H9 (cell line): ENCODE data around the gene TDRD3. TPM values are rescaled to one million over a fixed set of nuclear protein-coding genes. Genes with fewer than 3 reads are reported as not detected.

ENCODE experiments used
- DNase-seq: peaks from one replicate; pipeline ENCODE4 v3.0.0-alpha.2; 2017
- H2AFZ ChIP-seq: one replicate; pipeline ENCODE4 v1.6.1; 2013; ENCODE audit warnings: mild to moderate bottlenecking, low read length, control low read depth, moderate library complexity
- H2AK5ac ChIP-seq: 2 replicates; pipeline ENCODE4 v1.6.1; 2013; ENCODE audit warnings: low read length, control low read depth, mixed read lengths; ENCODE audit not compliant: insufficient read length
- H2BK120ac ChIP-seq: one replicate; pipeline ENCODE4 v1.6.1; 2013; ENCODE audit warnings: low read depth, mild to moderate bottlenecking, low read length, control low read depth, inconsistent platforms; ENCODE audit not compliant: poor library complexity, severe bottlenecking
- H2BK12ac ChIP-seq: 2 replicates; pipeline ENCODE4 v1.6.1; 2013; ENCODE audit warnings: low read length, control low read depth, mixed read lengths, low read depth; ENCODE audit not compliant: insufficient read length
- H2BK15ac ChIP-seq: 2 replicates; pipeline ENCODE4 v1.6.1; 2013; ENCODE audit warnings: low read depth, low read length, control low read depth
- H2BK20ac ChIP-seq: one replicate; pipeline ENCODE4 v1.6.1; 2013; ENCODE audit warnings: low read depth, mild to moderate bottlenecking, low read length, control low read depth, inconsistent platforms; ENCODE audit not compliant: poor library complexity, severe bottlenecking
- H2BK5ac ChIP-seq: 2 replicates; pipeline ENCODE4 v1.6.1; 2013; ENCODE audit warnings: low read length, control low read depth, mixed read lengths; ENCODE audit not compliant: insufficient read length
- H3K14ac ChIP-seq: 2 replicates; pipeline ENCODE4 v1.6.1; 2013; ENCODE audit warnings: low read length, control low read depth; ENCODE audit not compliant: insufficient read depth
- H3K18ac ChIP-seq: 2 replicates; pipeline ENCODE4 v1.6.1; 2013; ENCODE audit warnings: low read depth, mild to moderate bottlenecking, mixed read lengths, low read length, control low read depth; ENCODE audit not compliant: insufficient read length
- H3K23ac ChIP-seq: 2 replicates; pipeline ENCODE4 v1.6.1; 2013; ENCODE audit warnings: low read length, control low read depth, mixed read lengths, low read depth; ENCODE audit not compliant: insufficient read length
- H3K23me2 ChIP-seq: 2 replicates; pipeline ENCODE4 v1.6.1; 2013; ENCODE audit warnings: low read depth, mild to moderate bottlenecking, mixed read lengths, low read length, control low read depth; ENCODE audit not compliant: insufficient read length, poor library complexity, severe bottlenecking
- H3K27ac ChIP-seq: 2 replicates; pipeline ENCODE4 v1.5.1; 2013; ENCODE audit warnings: low read length, control low read depth, mixed read lengths, low read depth; ENCODE audit not compliant: insufficient read length
- H3K27me3 ChIP-seq: 2 replicates; pipeline ENCODE4 v1.6.1; 2013; ENCODE audit warnings: low read length, control low read depth, inconsistent platforms; ENCODE audit not compliant: insufficient read depth
- H3K4ac ChIP-seq: 2 replicates; pipeline ENCODE4 v1.6.1; 2013; ENCODE audit warnings: low read depth, mild to moderate bottlenecking, control low read depth, inconsistent platforms, low read length, moderate library complexity
- H3K4me1 ChIP-seq: 2 replicates; pipeline ENCODE4 v1.6.1; 2013; ENCODE audit warnings: low read length, control low read depth, inconsistent platforms; ENCODE audit not compliant: insufficient read depth
- H3K4me2 ChIP-seq: 2 replicates; pipeline ENCODE4 v1.6.1; 2013; ENCODE audit warnings: low read length, control low read depth, mixed read lengths; ENCODE audit not compliant: insufficient read length, insufficient read depth
- H3K56ac ChIP-seq: 2 replicates; pipeline ENCODE4 v1.6.1; 2013; ENCODE audit warnings: low read depth, mild to moderate bottlenecking, mixed read lengths, low read length, control low read depth; ENCODE audit not compliant: insufficient read length
- H3K79me1 ChIP-seq: 2 replicates; pipeline ENCODE4 v1.6.1; 2013; ENCODE audit warnings: low read depth, mild to moderate bottlenecking, moderate library complexity, low read length, control low read depth, inconsistent platforms; ENCODE audit not compliant: insufficient read depth, poor library complexity, severe bottlenecking
- H3K79me2 ChIP-seq: 2 replicates; pipeline ENCODE4 v1.6.1; 2013; ENCODE audit warnings: low read length, control low read depth, inconsistent platforms; ENCODE audit not compliant: insufficient read depth
- H3K9ac ChIP-seq: 2 replicates; pipeline ENCODE4 v1.6.1; 2013; ENCODE audit warnings: low read length, control low read depth, mixed read lengths; ENCODE audit not compliant: insufficient read length; ENCODE audit errors: extremely low read depth
- H3K9me3 ChIP-seq: one replicate; pipeline ENCODE4 v1.6.1; 2013; ENCODE audit warnings: low read depth, low read length, inconsistent platforms; ENCODE audit not compliant: control insufficient read depth
- H3T11ph ChIP-seq: one replicate; pipeline ENCODE4 v1.6.1; 2013; ENCODE audit warnings: mild to moderate bottlenecking, low read length, control low read depth, inconsistent platforms
- H4K20me1 ChIP-seq: one replicate; pipeline ENCODE4 v1.6.1; 2013; ENCODE audit not compliant: control insufficient read depth, insufficient read length, insufficient read depth
- H4K5ac ChIP-seq: 2 replicates; pipeline ENCODE4 v1.6.1; 2013; ENCODE audit warnings: low read depth, mild to moderate bottlenecking, mixed read lengths, low read length, control low read depth; ENCODE audit not compliant: insufficient read length
- H4K8ac ChIP-seq: replicated peaks from 2 replicates; pipeline ENCODE4 v1.6.1; 2013; ENCODE audit warnings: low read length, control low read depth, mixed read lengths, low read depth; ENCODE audit not compliant: insufficient read length
- H4K91ac ChIP-seq: 2 replicates; pipeline ENCODE4 v1.6.1; 2013; ENCODE audit warnings: low read depth, mild to moderate bottlenecking, moderate library complexity, mixed read lengths, low read length, control low read depth; ENCODE audit not compliant: insufficient read length
- H3K27ac Mint-ChIP-seq, 3 experiments: 2 replicates in 2 of 3; 3 replicates in 1 of 3; pipeline ENCODE4 v1.8.0; 2020 to 2021; ENCODE audit warnings: mixed read lengths in 3 of 3, mild to moderate bottlenecking in 1 of 3, moderate library complexity in 1 of 3
- H3K27me3 Mint-ChIP-seq: 2 replicates; pipeline ENCODE4 v1.8.0; 2021; ENCODE audit warnings: low read depth, mild to moderate bottlenecking, moderate library complexity, mixed read lengths
- H3K36me3 Mint-ChIP-seq, 3 experiments: 2 replicates in 2 of 3; 3 replicates in 1 of 3; pipeline ENCODE4 v1.8.0; 2020 to 2021; ENCODE audit warnings: low read depth in 3 of 3, mixed read lengths in 3 of 3; ENCODE audit not compliant: insufficient read depth in 1 of 3
- H3K4me1 Mint-ChIP-seq, 2 experiments: 2 replicates each; pipeline ENCODE4 v1.8.0; 2020; ENCODE audit warnings: mixed read lengths in 2 of 2
- H3K4me3 Mint-ChIP-seq, 2 experiments: 2 replicates in 1 of 2; 3 replicates in 1 of 2; pipeline ENCODE4 v1.8.0; 2020 to 2021; ENCODE audit warnings: mild to moderate bottlenecking in 2 of 2, mixed read lengths in 2 of 2, moderate library complexity in 1 of 2
- H3K9me3 Mint-ChIP-seq, 2 experiments: 2 replicates in 1 of 2; 3 replicates in 1 of 2; pipeline ENCODE4 v1.8.0; 2020; ENCODE audit warnings: mild to moderate bottlenecking in 2 of 2, mixed read lengths in 2 of 2, moderate library complexity in 1 of 2
- CTCF ChIP-seq: fragments of 200-600 bp; sonication (generic); conservative IDR thresholded peaks from 3 replicates; pipeline ENCODE4 v1.8.0; 2021; ENCODE audit warnings: antibody characterized with exemption, mild to moderate bottlenecking
- total RNA-seq: library from RNA; stranded (reverse); gene quantifications from 2 replicates; pipeline ENCODE4 v1.2.1, GENCODE V29; 2021

Gene TDRD3
- total RNA-seq, 1 experiment from 2014 or later = 16.1 TPM

DNA sequence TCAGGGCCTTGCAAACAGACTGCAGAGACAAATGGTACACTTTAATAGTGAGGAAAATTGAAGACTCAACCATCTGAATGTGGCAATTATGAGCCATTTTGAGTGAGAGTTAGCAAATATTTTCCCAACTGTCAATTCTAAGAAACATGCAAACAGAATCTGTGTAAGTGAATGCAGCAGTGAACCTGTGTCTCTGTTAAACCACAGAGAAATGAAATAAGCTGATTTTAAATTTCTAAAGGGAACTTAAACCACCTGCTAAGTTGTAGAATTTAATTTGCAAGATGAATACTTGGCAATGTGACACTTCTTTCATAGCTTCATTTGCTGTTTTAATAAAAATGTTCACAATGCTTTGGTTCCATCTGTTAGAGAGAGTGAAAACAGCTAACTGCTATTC is 42.0 kb upstream of the TDRD3 start:
- Histone ChIP-seq H3K14ac (no peak overlapping the region), H3K23me2 (no peaks in the 10 kb centered on the region), H3K79me2 (0 out of 2 replicates have a peak, but pooled peaks cover 2% of the 10 kb centered on the region), H4K91ac (no peak overlapping the region), H3K4ac (no peak overlapping the region), H3K56ac (no peak overlapping the region), H2BK120ac (no peak overlapping the region), H3K27me3 (no peaks in the 10 kb centered on the region), H3K23ac (no peak overlapping the region), H4K8ac (no peak overlapping the region), H2BK15ac (no peak overlapping the region), H2BK20ac (no peak overlapping the region), H3K27ac (no peak overlapping the region), H3K4me1 (no peaks in the 10 kb centered on the region), H4K20me1 (no peaks in the 10 kb centered on the region), H2AK5ac (no peak overlapping the region), H4K5ac (no peak overlapping the region), H2BK5ac (no peak overlapping the region), H3T11ph (no peak overlapping the region), H3K9me3 (no peaks in the 10 kb centered on the region), H3K79me1 (no peaks in the 10 kb centered on the region), H3K4me2 (no peak overlapping the region), H3K9ac (no peak overlapping the region), H2BK12ac (no peak overlapping the region), H2AFZ (no peak overlapping the region), H3K18ac (no peak overlapping the region)
- Mint-ChIP-seq H3K4me3 (no peak overlapping the region), H3K9me3 (peaks cover 6 to 7% of the 10 kb centered on the region in 2 experiments; a peak in 3 of 5 replicates), H3K36me3 (peaks cover 0 to 7% (median 2%) of the 10 kb centered on the region in 3 experiments; a peak in 3 of 7 replicates), H3K27ac (no peak overlapping the region), H3K4me1 (peaks cover 0 to 3% of the 10 kb centered on the region in 2 experiments; a peak in 1 of 4 replicates), H3K27me3 (no peaks in the 10 kb centered on the region; the same call in 1 of the 2 replicates)
- no peak for TF ChIP-seq CTCF
- no peak for DNase-seq
